Neural progenitor cell (in vitro differentiated cells): ENCODE data around the gene BTBD16. TPM values are rescaled to one million over a fixed set of nuclear protein-coding genes. Genes with fewer than 3 reads are reported as not detected.

Experiments used
- DNase-seq: peaks from one replicate; pipeline ENCODE4 v3.0.0-alpha.2; 2016; ENCODE audit warnings: low spot score
- H2AFZ ChIP-seq: fragments of 200-600 bp; sonication (generic); replicated peaks from 2 replicates; pipeline ENCODE4 v1.6.1; 2016; ENCODE audit warnings: antibody characterized with exemption
- H3F3A ChIP-seq: fragments of 200-600 bp; sonication (generic); 2 replicates; pipeline ENCODE4 v1.6.1; 2016; ENCODE audit warnings: antibody characterized with exemption, low read depth
- H3K27ac ChIP-seq: fragments of 200-600 bp; sonication (generic); 2 replicates; pipeline ENCODE4 v1.5.1; 2016; ENCODE audit warnings: mild to moderate bottlenecking
- H3K27me3 ChIP-seq: fragments of 200-600 bp; sonication (generic); 2 replicates; pipeline ENCODE4 v1.6.1; 2016; ENCODE audit warnings: mild to moderate bottlenecking, moderate library complexity
- H3K36me3 ChIP-seq: fragments of 200-600 bp; sonication (generic); 2 replicates; pipeline ENCODE4 v1.5.1; 2016
- H3K4me1 ChIP-seq: fragments of 200-600 bp; sonication (generic); 2 replicates; pipeline ENCODE4 v1.6.1; 2016; ENCODE audit warnings: mixed run types
- H3K4me2 ChIP-seq: fragments of 200-600 bp; sonication (generic); 2 replicates; pipeline ENCODE4 v1.6.1; 2016
- H3K4me3 ChIP-seq: fragments of 200-600 bp; sonication (generic); 2 replicates; pipeline ENCODE4 v1.5.1; 2016
- H3K79me2 ChIP-seq: fragments of 200-600 bp; sonication (generic); 2 replicates; pipeline ENCODE4 v1.6.1; 2016; ENCODE audit warnings: low read depth
- H3K9ac ChIP-seq: fragments of 200-600 bp; sonication (generic); 2 replicates; pipeline ENCODE4 v1.6.1; 2016
- H3K9me3 ChIP-seq: fragments of 200-600 bp; sonication (generic); 2 replicates; pipeline ENCODE4 v1.5.1; 2016; ENCODE audit warnings: low read depth
- H4K20me1 ChIP-seq: fragments of 200-600 bp; sonication (generic); 2 replicates; pipeline ENCODE4 v1.6.1; 2016; ENCODE audit warnings: low read depth
- H3K27ac Mint-ChIP-seq: 3 replicates; pipeline ENCODE4 v1.8.0; 2021; ENCODE audit warnings: mixed read lengths
- H3K27me3 Mint-ChIP-seq: 2 replicates; pipeline ENCODE4 v1.8.0; 2022; ENCODE audit warnings: low read depth, mild to moderate bottlenecking, inconsistent platforms, moderate library complexity, mixed read lengths; ENCODE audit not compliant: insufficient read depth
- H3K36me3 Mint-ChIP-seq: 3 replicates; pipeline ENCODE4 v1.8.0; 2021; ENCODE audit warnings: mixed read lengths
- H3K4me1 Mint-ChIP-seq: 3 replicates; pipeline ENCODE4 v1.8.0; 2021; ENCODE audit warnings: mixed read lengths
- H3K4me3 Mint-ChIP-seq: 3 replicates; pipeline ENCODE4 v1.8.0; 2021; ENCODE audit warnings: mild to moderate bottlenecking, moderate library complexity, mixed read lengths
- H3K9me3 Mint-ChIP-seq: 3 replicates; pipeline ENCODE4 v1.8.0; 2020; ENCODE audit warnings: mixed read lengths
- EZH2 ChIP-seq: fragments of 200-600 bp; sonication (generic); IDR thresholded peaks from 2 replicates; pipeline ENCODE4 v1.6.1; 2017; ENCODE audit warnings: antibody characterized with exemption, mild to moderate bottlenecking, moderate library complexity
- EZH2phosphoT487 ChIP-seq: fragments of 200-600 bp; sonication (generic); IDR thresholded peaks from 2 replicates; pipeline ENCODE4 v1.6.1; 2017; ENCODE audit warnings: antibody characterized with exemption
- total RNA-seq: library from RNA; depleted of rRNA; stranded (reverse); fragments of >200 nt; gene quantifications from 2 replicates; pipeline ENCODE4 v1.2.3, GENCODE V29; 2015; ENCODE audit warnings: low replicate concordance
- TF ChIP-seq, protein P1 (sequence below): fragments of 200-600 bp; sonication (generic); IDR thresholded peaks from 2 replicates; pipeline ENCODE4 v1.5.1; 2017; ENCODE audit warnings: antibody characterized with exemption, mild to moderate bottlenecking

Gene BTBD16
- total RNA-seq, 1 donor from 2014 or later, result not detected

DNA sequence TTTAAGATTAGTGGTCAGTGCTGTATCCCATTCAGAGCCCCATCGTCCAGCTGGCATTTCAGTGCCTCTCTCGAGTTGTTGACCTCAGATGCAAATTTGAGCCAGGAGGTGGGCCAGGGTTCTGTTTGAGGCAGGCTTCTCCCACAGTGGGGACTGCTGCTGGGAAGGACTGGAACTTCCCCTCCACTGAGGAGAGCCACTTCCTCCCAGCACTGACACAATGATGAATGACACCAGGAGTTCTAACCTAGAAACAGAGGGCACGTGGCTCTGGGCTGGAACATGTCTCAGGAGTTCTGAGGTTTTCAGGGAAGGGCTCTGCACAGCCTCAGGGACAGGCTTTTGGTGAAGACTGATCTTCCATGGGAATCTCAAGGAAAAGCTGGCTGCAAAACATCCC lies 18.3 kb upstream of the BTBD16 start:
- peaks cover 22% of the 10 kb centered on the region for H3K36me3 Mint-ChIP-seq
- no peaks in the 10 kb centered on the region for H3K9me3 Mint-ChIP-seq
- TF ChIP-seq EZH2phosphoT487 (no peak), EZH2 (no peak)
- TF ChIP-seq, protein P1, sequence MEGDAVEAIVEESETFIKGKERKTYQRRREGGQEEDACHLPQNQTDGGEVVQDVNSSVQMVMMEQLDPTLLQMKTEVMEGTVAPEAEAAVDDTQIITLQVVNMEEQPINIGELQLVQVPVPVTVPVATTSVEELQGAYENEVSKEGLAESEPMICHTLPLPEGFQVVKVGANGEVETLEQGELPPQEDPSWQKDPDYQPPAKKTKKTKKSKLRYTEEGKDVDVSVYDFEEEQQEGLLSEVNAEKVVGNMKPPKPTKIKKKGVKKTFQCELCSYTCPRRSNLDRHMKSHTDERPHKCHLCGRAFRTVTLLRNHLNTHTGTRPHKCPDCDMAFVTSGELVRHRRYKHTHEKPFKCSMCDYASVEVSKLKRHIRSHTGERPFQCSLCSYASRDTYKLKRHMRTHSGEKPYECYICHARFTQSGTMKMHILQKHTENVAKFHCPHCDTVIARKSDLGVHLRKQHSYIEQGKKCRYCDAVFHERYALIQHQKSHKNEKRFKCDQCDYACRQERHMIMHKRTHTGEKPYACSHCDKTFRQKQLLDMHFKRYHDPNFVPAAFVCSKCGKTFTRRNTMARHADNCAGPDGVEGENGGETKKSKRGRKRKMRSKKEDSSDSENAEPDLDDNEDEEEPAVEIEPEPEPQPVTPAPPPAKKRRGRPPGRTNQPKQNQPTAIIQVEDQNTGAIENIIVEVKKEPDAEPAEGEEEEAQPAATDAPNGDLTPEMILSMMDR, result no peak

DNA sequence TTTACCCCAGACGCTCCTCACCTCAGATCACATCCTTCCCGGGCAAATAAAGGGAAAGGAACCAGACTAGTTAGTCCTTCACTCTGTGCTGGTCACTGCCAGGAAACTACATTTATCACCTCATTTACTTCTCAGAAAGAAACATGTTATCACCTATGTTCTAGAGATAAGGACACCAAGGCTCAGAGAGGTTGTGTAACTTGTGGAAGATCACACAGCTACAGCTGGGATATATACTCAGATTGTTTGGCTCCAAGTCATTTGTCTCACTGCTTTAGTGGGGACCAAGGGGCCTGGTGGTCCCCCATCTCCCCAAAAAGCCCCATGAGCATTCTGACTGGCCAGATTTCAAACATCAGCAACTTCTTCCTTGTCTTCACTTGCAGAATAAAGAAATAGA lies 17.5 kb upstream of the BTBD16 start:
- no peak for DNase-seq
- peaks cover 2% of the 10 kb centered on the region for H3K4me1 ChIP-seq
- TF ChIP-seq EZH2 (no peak), EZH2phosphoT487 (no peak)
- TF ChIP-seq, protein P1, result no peak
- H3K4me2 ChIP-seq, result no peak overlapping the region
- H3K9me3 ChIP-seq, result no peaks in the 10 kb centered on the region
- no peak overlapping the region for H3K4me3 Mint-ChIP-seq
- H3K4me3 ChIP-seq, result no peak overlapping the region
- H3K27ac ChIP-seq, result no peak overlapping the region
- no peaks in the 10 kb centered on the region for H4K20me1 ChIP-seq
- H3K36me3 ChIP-seq, result no peaks in the 10 kb centered on the region
- peaks cover 17% of the 10 kb centered on the region for H3K36me3 Mint-ChIP-seq
- peaks cover 6% of the 10 kb centered on the region for H3K4me1 Mint-ChIP-seq
- H3K79me2 ChIP-seq, result no peaks in the 10 kb centered on the region
- peaks cover 4% of the 10 kb centered on the region for H3K27me3 Mint-ChIP-seq
- no peak overlapping the region for H2AFZ ChIP-seq
- H3K9me3 Mint-ChIP-seq, result no peaks in the 10 kb centered on the region
- H3K9ac ChIP-seq, result no peak overlapping the region
- no peaks in the 10 kb centered on the region for H3F3A ChIP-seq
- H3K27ac Mint-ChIP-seq, result no peak overlapping the region
- no peaks in the 10 kb centered on the region for H3K27me3 ChIP-seq

More for the DNA sequence above, 18.3 kb upstream of the BTBD16 start:
- Mint-ChIP-seq H3K27ac (no peak overlapping the region), H3K4me3 (no peak overlapping the region), H3K4me1 (peaks cover 5% of the 10 kb centered on the region), H3K27me3 (peaks cover 3% of the 10 kb centered on the region)
- Histone ChIP-seq H3K36me3 (no peaks in the 10 kb centered on the region), H3K79me2 (no peaks in the 10 kb centered on the region), H3K4me1 (no peaks in the 10 kb centered on the region), H2AFZ (no peak overlapping the region), H3K4me3 (no peak overlapping the region), H3K27me3 (no peaks in the 10 kb centered on the region), H3F3A (no peaks in the 10 kb centered on the region), H3K27ac (no peak overlapping the region), H3K9me3 (no peaks in the 10 kb centered on the region), H3K9ac (no peak overlapping the region), H3K4me2 (no peak overlapping the region), H4K20me1 (no peaks in the 10 kb centered on the region)
- DNase-seq, result no peak

DNA sequence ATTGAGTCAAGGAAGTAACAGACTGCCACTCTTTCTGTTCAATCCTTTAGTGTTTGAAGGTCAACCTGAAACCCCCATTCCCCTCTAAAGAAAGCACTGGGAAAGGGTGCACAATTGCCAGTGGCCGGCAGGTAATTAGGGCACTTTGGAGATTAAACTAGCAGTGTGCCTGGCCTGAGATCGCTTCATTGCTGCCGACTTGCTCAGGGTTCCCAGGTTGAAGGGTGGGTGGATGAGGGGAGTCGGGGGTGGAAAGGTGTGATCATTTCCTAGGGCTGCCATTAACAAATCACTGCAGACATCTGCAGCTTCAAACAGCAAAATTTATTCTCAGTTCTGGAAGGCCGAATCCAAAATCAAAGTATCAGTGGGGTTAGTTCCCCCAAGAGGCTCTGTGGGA lies 16.3 kb upstream of the BTBD16 start:
- H3K27ac ChIP-seq, result no peak overlapping the region
- TF ChIP-seq EZH2phosphoT487 (no peak), EZH2 (no peak)
- TF ChIP-seq, protein P1, result no peak
- H3K9me3 Mint-ChIP-seq, result no peaks in the 10 kb centered on the region

More for the DNA sequence above, 16.3 kb upstream of the BTBD16 start:
- H3K4me2 ChIP-seq, result no peak overlapping the region
- H3K36me3 Mint-ChIP-seq, result peaks cover 12% of the 10 kb centered on the region
- no peak overlapping the region for H3K9ac ChIP-seq
- H3F3A ChIP-seq, result no peaks in the 10 kb centered on the region
- no peaks in the 10 kb centered on the region for H4K20me1 ChIP-seq
- H3K36me3 ChIP-seq, result no peaks in the 10 kb centered on the region
- H3K27ac Mint-ChIP-seq, result no peak overlapping the region
- H3K9me3 ChIP-seq, result no peaks in the 10 kb centered on the region
- H3K4me3 Mint-ChIP-seq, result no peak overlapping the region
- H3K4me3 ChIP-seq, result no peak overlapping the region
- peaks cover 8% of the 10 kb centered on the region for H3K27me3 Mint-ChIP-seq
- no peaks in the 10 kb centered on the region for H3K27me3 ChIP-seq
- no peak overlapping the region for H2AFZ ChIP-seq
- peaks cover 5% of the 10 kb centered on the region for H3K4me1 ChIP-seq
- DNase-seq, result no peak
- H3K4me1 Mint-ChIP-seq, result peaks cover 9% of the 10 kb centered on the region
- H3K79me2 ChIP-seq, result no peaks in the 10 kb centered on the region
